H9 (cell line): ENCODE data around the gene ZNF735. TPM values are rescaled to one million over a fixed set of nuclear protein-coding genes. Genes with fewer than 3 reads are reported as not detected.

Experiments
- DNase-seq: peaks from one replicate; pipeline ENCODE4 v3.0.0-alpha.2; 2017
- H2AFZ ChIP-seq: one replicate; pipeline ENCODE4 v1.6.1; 2013; ENCODE audit warnings: mild to moderate bottlenecking, low read length, control low read depth, moderate library complexity
- H2AK5ac ChIP-seq: 2 replicates; pipeline ENCODE4 v1.6.1; 2013; ENCODE audit warnings: low read length, control low read depth, mixed read lengths; ENCODE audit not compliant: insufficient read length
- H2BK120ac ChIP-seq: one replicate; pipeline ENCODE4 v1.6.1; 2013; ENCODE audit warnings: low read depth, mild to moderate bottlenecking, low read length, control low read depth, inconsistent platforms; ENCODE audit not compliant: poor library complexity, severe bottlenecking
- H2BK12ac ChIP-seq: 2 replicates; pipeline ENCODE4 v1.6.1; 2013; ENCODE audit warnings: low read length, control low read depth, mixed read lengths, low read depth; ENCODE audit not compliant: insufficient read length
- H2BK15ac ChIP-seq: 2 replicates; pipeline ENCODE4 v1.6.1; 2013; ENCODE audit warnings: low read depth, low read length, control low read depth
- H2BK20ac ChIP-seq: one replicate; pipeline ENCODE4 v1.6.1; 2013; ENCODE audit warnings: low read depth, mild to moderate bottlenecking, low read length, control low read depth, inconsistent platforms; ENCODE audit not compliant: poor library complexity, severe bottlenecking
- H2BK5ac ChIP-seq: 2 replicates; pipeline ENCODE4 v1.6.1; 2013; ENCODE audit warnings: low read length, control low read depth, mixed read lengths; ENCODE audit not compliant: insufficient read length
- H3K14ac ChIP-seq: 2 replicates; pipeline ENCODE4 v1.6.1; 2013; ENCODE audit warnings: low read length, control low read depth; ENCODE audit not compliant: insufficient read depth
- H3K18ac ChIP-seq: 2 replicates; pipeline ENCODE4 v1.6.1; 2013; ENCODE audit warnings: low read depth, mild to moderate bottlenecking, mixed read lengths, low read length, control low read depth; ENCODE audit not compliant: insufficient read length
- H3K23ac ChIP-seq: 2 replicates; pipeline ENCODE4 v1.6.1; 2013; ENCODE audit warnings: low read length, control low read depth, mixed read lengths, low read depth; ENCODE audit not compliant: insufficient read length
- H3K23me2 ChIP-seq: 2 replicates; pipeline ENCODE4 v1.6.1; 2013; ENCODE audit warnings: low read depth, mild to moderate bottlenecking, mixed read lengths, low read length, control low read depth; ENCODE audit not compliant: insufficient read length, poor library complexity, severe bottlenecking
- H3K27ac ChIP-seq: 2 replicates; pipeline ENCODE4 v1.5.1; 2013; ENCODE audit warnings: low read length, control low read depth, mixed read lengths, low read depth; ENCODE audit not compliant: insufficient read length
- H3K27me3 ChIP-seq: 2 replicates; pipeline ENCODE4 v1.6.1; 2013; ENCODE audit warnings: low read length, control low read depth, inconsistent platforms; ENCODE audit not compliant: insufficient read depth
- H3K4ac ChIP-seq: 2 replicates; pipeline ENCODE4 v1.6.1; 2013; ENCODE audit warnings: low read depth, mild to moderate bottlenecking, control low read depth, inconsistent platforms, low read length, moderate library complexity
- H3K4me1 ChIP-seq: 2 replicates; pipeline ENCODE4 v1.6.1; 2013; ENCODE audit warnings: low read length, control low read depth, inconsistent platforms; ENCODE audit not compliant: insufficient read depth
- H3K4me2 ChIP-seq: 2 replicates; pipeline ENCODE4 v1.6.1; 2013; ENCODE audit warnings: low read length, control low read depth, mixed read lengths; ENCODE audit not compliant: insufficient read length, insufficient read depth
- H3K56ac ChIP-seq: 2 replicates; pipeline ENCODE4 v1.6.1; 2013; ENCODE audit warnings: low read depth, mild to moderate bottlenecking, mixed read lengths, low read length, control low read depth; ENCODE audit not compliant: insufficient read length
- H3K79me1 ChIP-seq: 2 replicates; pipeline ENCODE4 v1.6.1; 2013; ENCODE audit warnings: low read depth, mild to moderate bottlenecking, moderate library complexity, low read length, control low read depth, inconsistent platforms; ENCODE audit not compliant: insufficient read depth, poor library complexity, severe bottlenecking
- H3K79me2 ChIP-seq: 2 replicates; pipeline ENCODE4 v1.6.1; 2013; ENCODE audit warnings: low read length, control low read depth, inconsistent platforms; ENCODE audit not compliant: insufficient read depth
- H3K9ac ChIP-seq: 2 replicates; pipeline ENCODE4 v1.6.1; 2013; ENCODE audit warnings: low read length, control low read depth, mixed read lengths; ENCODE audit not compliant: insufficient read length; ENCODE audit errors: extremely low read depth
- H3K9me3 ChIP-seq: one replicate; pipeline ENCODE4 v1.6.1; 2013; ENCODE audit warnings: low read depth, low read length, inconsistent platforms; ENCODE audit not compliant: control insufficient read depth
- H3T11ph ChIP-seq: one replicate; pipeline ENCODE4 v1.6.1; 2013; ENCODE audit warnings: mild to moderate bottlenecking, low read length, control low read depth, inconsistent platforms
- H4K20me1 ChIP-seq: one replicate; pipeline ENCODE4 v1.6.1; 2013; ENCODE audit not compliant: control insufficient read depth, insufficient read length, insufficient read depth
- H4K5ac ChIP-seq: 2 replicates; pipeline ENCODE4 v1.6.1; 2013; ENCODE audit warnings: low read depth, mild to moderate bottlenecking, mixed read lengths, low read length, control low read depth; ENCODE audit not compliant: insufficient read length
- H4K8ac ChIP-seq: replicated peaks from 2 replicates; pipeline ENCODE4 v1.6.1; 2013; ENCODE audit warnings: low read length, control low read depth, mixed read lengths, low read depth; ENCODE audit not compliant: insufficient read length
- H4K91ac ChIP-seq: 2 replicates; pipeline ENCODE4 v1.6.1; 2013; ENCODE audit warnings: low read depth, mild to moderate bottlenecking, moderate library complexity, mixed read lengths, low read length, control low read depth; ENCODE audit not compliant: insufficient read length
- H3K27ac Mint-ChIP-seq, 3 experiments: 2 replicates in 2 of 3; 3 replicates in 1 of 3; pipeline ENCODE4 v1.8.0; 2020 to 2021; ENCODE audit warnings: mixed read lengths in 3 of 3, mild to moderate bottlenecking in 1 of 3, moderate library complexity in 1 of 3
- H3K27me3 Mint-ChIP-seq: 2 replicates; pipeline ENCODE4 v1.8.0; 2021; ENCODE audit warnings: low read depth, mild to moderate bottlenecking, moderate library complexity, mixed read lengths
- H3K36me3 Mint-ChIP-seq, 3 experiments: 2 replicates in 2 of 3; 3 replicates in 1 of 3; pipeline ENCODE4 v1.8.0; 2020 to 2021; ENCODE audit warnings: low read depth in 3 of 3, mixed read lengths in 3 of 3; ENCODE audit not compliant: insufficient read depth in 1 of 3
- H3K4me1 Mint-ChIP-seq, 2 experiments: 2 replicates each; pipeline ENCODE4 v1.8.0; 2020; ENCODE audit warnings: mixed read lengths in 2 of 2
- H3K4me3 Mint-ChIP-seq, 2 experiments: 2 replicates in 1 of 2; 3 replicates in 1 of 2; pipeline ENCODE4 v1.8.0; 2020 to 2021; ENCODE audit warnings: mild to moderate bottlenecking in 2 of 2, mixed read lengths in 2 of 2, moderate library complexity in 1 of 2
- H3K9me3 Mint-ChIP-seq, 2 experiments: 2 replicates in 1 of 2; 3 replicates in 1 of 2; pipeline ENCODE4 v1.8.0; 2020; ENCODE audit warnings: mild to moderate bottlenecking in 2 of 2, mixed read lengths in 2 of 2, moderate library complexity in 1 of 2
- CTCF ChIP-seq: fragments of 200-600 bp; sonication (generic); conservative IDR thresholded peaks from 3 replicates; pipeline ENCODE4 v1.8.0; 2021; ENCODE audit warnings: antibody characterized with exemption, mild to moderate bottlenecking
- WGBS: extraction: QIAGEN DNeasy Blood & Tissue Kit; methylation state at CpG from one replicate; pipeline ENCODE4 v1.1.7; 2013; ENCODE audit warnings: missing lambda C conversion rate, low lambda C conversion rate, mixed read lengths; ENCODE audit not compliant: insufficient read length; ENCODE audit errors: extremely low coverage; 5-methylcytosine and 5-hydroxymethylcytosine counted together
- total RNA-seq: library from RNA; stranded (reverse); gene quantifications from 2 replicates; pipeline ENCODE4 v1.2.1, GENCODE V29; 2021

ZNF735 gene
- total RNA-seq, 1 experiment from 2014 or later: not detected

GRCh38 chr7:64266341-64266919 lies 59.4 kb downstream of the ZNF735 start:
- H3K9me3 ChIP-seq: peaks cover 33% of the 10 kb centered on the region
- no peak overlapping the region for H2BK12ac ChIP-seq
- no peak for TF ChIP-seq CTCF
- no peak overlapping the region for H2BK20ac ChIP-seq
- H3K36me3 Mint-ChIP-seq: peaks cover 0 to 13% (median 7%) of the 10 kb centered on the region in 3 experiments; a peak in 5 of 7 replicates
- DNase-seq: no peak
- H3K23me2 ChIP-seq: no peaks in the 10 kb centered on the region
- H3K4me3 Mint-ChIP-seq: no peak overlapping the region
- H3T11ph ChIP-seq: no peak overlapping the region
- H2BK5ac ChIP-seq: no peak overlapping the region
- no peaks in the 10 kb centered on the region for H3K79me1 ChIP-seq
- H4K91ac ChIP-seq: no peak overlapping the region
- H3K27ac Mint-ChIP-seq: no peak overlapping the region
- H2BK15ac ChIP-seq: no peak overlapping the region
- no peak overlapping the region for H2AFZ ChIP-seq
- no peak overlapping the region for H3K56ac ChIP-seq
- H3K79me2 ChIP-seq: no peaks in the 10 kb centered on the region
- H4K8ac ChIP-seq: no peak overlapping the region
- H3K9ac ChIP-seq: no peak overlapping the region
- H3K4me2 ChIP-seq: no peak overlapping the region
- no peak overlapping the region for H3K23ac ChIP-seq
- H3K4me1 Mint-ChIP-seq: no peaks in the 10 kb centered on the region
- no CpG with 5 or more reads among the region's 1 CpG for WGBS
- no peak overlapping the region for H3K18ac ChIP-seq
- no peaks in the 10 kb centered on the region for H3K4me1 ChIP-seq
- H2BK120ac ChIP-seq: no peak overlapping the region
- H4K5ac ChIP-seq: no peak overlapping the region
- no peaks in the 10 kb centered on the region for H3K27me3 ChIP-seq
- H2AK5ac ChIP-seq: no peak overlapping the region
- peaks cover 74 to 84% of the 10 kb centered on the region in 2 experiments for H3K9me3 Mint-ChIP-seq
- no peak overlapping the region for H3K27ac ChIP-seq
- H3K4ac ChIP-seq: no peak overlapping the region
- no peak overlapping the region for H3K14ac ChIP-seq
- H3K27me3 Mint-ChIP-seq: no peaks in the 10 kb centered on the region; the same call in 1 of the 2 replicates
- H4K20me1 ChIP-seq: no peaks in the 10 kb centered on the region

Other genes with a start within 250 kb of the ZNF735 start
- not detected in 2 replicates for gene ZNF722, start 208.4 kb upstream of the ZNF735 start, total RNA-seq
- gene ZNF727, start 161.8 kb upstream of the ZNF735 start, total RNA-seq: not detected in 2 replicates
- not detected in 2 replicates for gene ZNF679, start 21.3 kb downstream of the ZNF735 start, total RNA-seq
- not detected in 2 replicates for gene ZNF736, start 106.8 kb downstream of the ZNF735 start, total RNA-seq